Breast epithelium (tissue), 3 donors: ENCODE results near the gene MCM9.

Experiments used
- POLR2A ChIP-seq: fragments of 450-650 bp; IDR thresholded peaks from one replicate; pipeline ENCODE4 v1.6.1; 2016; ENCODE audit warnings: antibody characterized with exemption, mild to moderate bottlenecking, moderate library complexity
- POLR2AphosphoS5 ChIP-seq, 3 donors: sonication (generic); formaldehyde crosslinking; IDR thresholded peaks; one replicate each; pipeline ENCODE4 v1.6.1; 2017; ENCODE audit warnings: antibody characterized with exemption in 3 of 3
- TF ChIP-seq, protein P1 (sequence below), 3 donors: fragments of 450-650 bp; IDR thresholded peaks; one replicate each; pipeline ENCODE4 v1.5.1; 2016 to 2017; ENCODE audit warnings: antibody characterized with exemption in 3 of 3, mild to moderate bottlenecking in 3 of 3, moderate library complexity in 3 of 3

DNA sequence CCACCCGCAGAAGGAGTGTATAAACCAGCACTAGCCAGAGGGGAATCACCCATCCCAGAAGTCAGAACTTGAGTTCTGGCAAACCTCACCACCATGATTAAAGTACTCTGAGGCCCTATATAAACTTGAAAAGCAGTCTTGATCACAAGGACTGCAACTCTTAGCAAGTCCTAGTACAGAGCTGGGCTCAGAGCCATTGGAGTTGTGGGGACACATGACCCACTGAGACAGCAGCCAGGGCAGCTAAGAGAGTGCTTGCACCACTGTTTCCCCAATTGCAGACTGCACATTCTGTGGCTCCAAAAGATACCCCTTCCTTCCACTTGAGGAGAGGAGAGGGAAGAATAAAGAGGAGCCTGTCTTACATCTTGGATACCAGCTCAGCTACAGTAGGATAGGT is 4.7 kb upstream of the MCM9 start:
- TF ChIP-seq POLR2A: no peak
- TF ChIP-seq, protein P1, sequence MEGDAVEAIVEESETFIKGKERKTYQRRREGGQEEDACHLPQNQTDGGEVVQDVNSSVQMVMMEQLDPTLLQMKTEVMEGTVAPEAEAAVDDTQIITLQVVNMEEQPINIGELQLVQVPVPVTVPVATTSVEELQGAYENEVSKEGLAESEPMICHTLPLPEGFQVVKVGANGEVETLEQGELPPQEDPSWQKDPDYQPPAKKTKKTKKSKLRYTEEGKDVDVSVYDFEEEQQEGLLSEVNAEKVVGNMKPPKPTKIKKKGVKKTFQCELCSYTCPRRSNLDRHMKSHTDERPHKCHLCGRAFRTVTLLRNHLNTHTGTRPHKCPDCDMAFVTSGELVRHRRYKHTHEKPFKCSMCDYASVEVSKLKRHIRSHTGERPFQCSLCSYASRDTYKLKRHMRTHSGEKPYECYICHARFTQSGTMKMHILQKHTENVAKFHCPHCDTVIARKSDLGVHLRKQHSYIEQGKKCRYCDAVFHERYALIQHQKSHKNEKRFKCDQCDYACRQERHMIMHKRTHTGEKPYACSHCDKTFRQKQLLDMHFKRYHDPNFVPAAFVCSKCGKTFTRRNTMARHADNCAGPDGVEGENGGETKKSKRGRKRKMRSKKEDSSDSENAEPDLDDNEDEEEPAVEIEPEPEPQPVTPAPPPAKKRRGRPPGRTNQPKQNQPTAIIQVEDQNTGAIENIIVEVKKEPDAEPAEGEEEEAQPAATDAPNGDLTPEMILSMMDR (IDR thresholded peaks at IDR 0.05): no peak
- no peak for TF ChIP-seq POLR2AphosphoS5 (IDR thresholded peaks at IDR 0.05)
